DMS 273 (cell line): Measurements from ENCODE around the gene MLLT10.

Experiments used
- DNase-seq: peaks from one replicate; lab custom pipeline; 2025; ENCODE audit not compliant: unreplicated experiment; lab: John Stamatoyannopoulos, UW

MLLT10 gene

GRCh38 chr10:21533467-21534279 is at the start of gene MLLT10:
TSS of gene MLLT10 (plus strand) at chr10:21534232. CDS start at chr10:21534645, 413 bp downstream.
- DNase-seq = peak; percentile 98

GRCh38 chr10:21487416-21488180 is 46.4 kb upstream of the MLLT10 start:
- DNase-seq = no peak

DNA sequence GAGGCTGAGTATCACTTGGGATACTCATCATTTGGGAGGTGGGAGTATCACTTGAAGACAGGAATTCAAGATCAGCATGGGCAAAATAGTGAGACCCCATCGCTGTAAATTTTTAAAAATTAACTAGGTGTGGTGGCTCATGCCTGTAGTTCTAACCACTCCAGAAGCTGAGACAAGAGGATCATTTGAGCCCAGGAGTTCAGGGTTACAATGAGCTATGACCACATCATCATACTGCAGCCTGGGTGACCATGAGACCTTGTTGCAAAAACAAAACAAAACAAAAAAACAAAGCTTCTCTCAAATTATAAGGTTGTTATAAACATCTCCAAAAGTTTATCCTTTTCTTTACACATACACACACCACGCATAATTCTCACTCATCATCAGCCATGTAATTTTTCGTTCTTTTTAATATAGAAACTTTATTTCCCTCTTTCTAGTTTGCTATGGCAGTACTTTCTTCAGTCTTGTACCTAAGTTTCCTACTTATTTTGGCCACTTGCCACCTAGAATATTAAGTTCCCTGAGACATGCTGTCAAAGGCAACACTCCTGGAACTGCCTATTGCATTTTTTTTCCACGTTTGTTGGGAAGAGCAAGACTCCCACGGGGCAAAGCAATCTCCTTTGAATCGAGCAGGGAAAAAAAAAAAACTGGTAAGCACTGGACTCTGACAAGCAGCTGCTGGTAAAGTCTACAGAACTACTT is 45.6 kb upstream of the MLLT10 start:
- peak; percentile 31 for DNase-seq

DNA sequence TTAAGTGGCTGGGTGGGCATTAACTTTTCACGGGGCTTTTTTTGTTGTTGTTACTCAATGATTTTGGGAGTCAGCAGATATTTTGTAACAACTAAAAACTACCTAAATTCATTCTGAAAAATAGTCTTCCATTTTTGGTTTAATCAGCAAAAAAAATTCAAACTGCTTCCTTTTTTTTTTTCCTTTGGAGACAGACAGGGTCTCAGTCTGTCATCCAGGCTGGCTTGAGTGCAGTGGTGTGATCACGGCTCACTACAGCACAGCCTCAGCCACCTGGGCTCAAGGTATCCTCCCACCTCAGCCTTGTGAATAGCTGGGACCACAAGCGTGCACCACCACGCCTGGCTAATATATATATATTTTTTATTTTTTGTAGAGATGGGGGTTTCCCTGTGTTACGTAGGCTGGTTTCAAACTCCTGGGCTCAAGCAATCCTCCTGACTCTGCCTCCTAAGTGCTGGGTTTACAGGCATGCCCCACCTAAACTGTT is 45.0 kb upstream of the MLLT10 start:
- DNase-seq = no peak

GRCh38 chr10:21490028-21490710 is 43.9 kb upstream of the MLLT10 start:
- no peak for DNase-seq

- DNase-seq = no peak
Measured at GRCh38 chr10:21490711-21491105, 43.3 kb upstream of the MLLT10 start.

DNA sequence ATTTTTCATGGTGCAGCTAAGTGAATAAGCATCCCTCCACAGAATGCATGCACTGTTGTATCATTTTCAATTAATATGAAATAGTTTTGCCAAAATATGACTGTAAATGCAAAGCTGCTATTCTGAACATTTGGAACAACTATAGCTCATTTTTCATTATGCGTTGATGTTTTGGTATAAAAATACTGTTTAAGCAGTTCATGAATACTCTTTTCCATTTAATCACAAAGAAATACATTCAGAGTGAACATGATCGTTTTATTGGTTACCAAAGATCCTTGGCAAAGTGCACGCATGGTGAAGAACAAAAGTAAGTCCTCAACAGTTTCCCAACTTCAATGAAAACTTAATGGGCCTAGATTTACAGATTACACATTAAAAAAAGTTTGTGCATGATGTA is 41.6 kb upstream of the MLLT10 start:
- no peak for DNase-seq

- no peak for DNase-seq
Measured at GRCh38 chr10:21493784-21494183, 40.2 kb upstream of the MLLT10 start.

- peak; percentile 34 for DNase-seq
Measured at GRCh38 chr10:21494191-21495001, 39.6 kb upstream of the MLLT10 start.

- DNase-seq = peak; percentile 34
Measured at GRCh38 chr10:21495002-21495751, 38.9 kb upstream of the MLLT10 start.

DNA sequence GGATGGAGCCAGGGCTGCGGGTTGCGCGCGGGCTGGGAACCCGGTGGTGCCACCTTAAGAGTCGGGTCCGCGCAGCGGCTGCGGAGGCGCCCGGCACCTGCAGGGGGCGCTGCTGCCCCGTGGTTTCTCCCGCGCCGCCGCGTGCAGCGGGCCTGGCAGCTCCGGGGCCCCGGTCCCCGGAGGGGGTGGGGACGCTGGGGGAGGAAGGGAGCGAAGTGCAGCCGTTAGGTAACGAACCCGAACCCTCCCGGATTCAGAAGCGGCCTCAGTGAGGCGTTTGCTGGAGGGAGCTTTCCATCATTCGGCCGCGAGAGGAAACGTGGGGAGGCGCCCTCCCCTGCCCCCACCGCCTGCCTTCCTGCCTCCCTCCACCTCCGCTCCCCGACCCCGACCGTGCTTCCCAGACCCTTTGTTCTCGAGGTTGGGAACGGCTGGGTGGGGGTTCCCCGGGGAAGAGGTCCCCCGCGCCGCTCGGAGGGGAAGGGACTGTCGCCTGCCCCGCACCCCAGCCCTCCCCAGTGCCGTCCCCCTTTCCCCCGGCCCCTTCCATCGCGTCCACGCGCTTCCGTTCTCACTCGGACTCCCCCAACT is 38.2 kb upstream of the MLLT10 start:
- DNase-seq = peak; percentile 92

GRCh38 chr10:21496343-21497176 is 37.5 kb upstream of the MLLT10 start:
- DNase-seq = peak; percentile 70

DNA sequence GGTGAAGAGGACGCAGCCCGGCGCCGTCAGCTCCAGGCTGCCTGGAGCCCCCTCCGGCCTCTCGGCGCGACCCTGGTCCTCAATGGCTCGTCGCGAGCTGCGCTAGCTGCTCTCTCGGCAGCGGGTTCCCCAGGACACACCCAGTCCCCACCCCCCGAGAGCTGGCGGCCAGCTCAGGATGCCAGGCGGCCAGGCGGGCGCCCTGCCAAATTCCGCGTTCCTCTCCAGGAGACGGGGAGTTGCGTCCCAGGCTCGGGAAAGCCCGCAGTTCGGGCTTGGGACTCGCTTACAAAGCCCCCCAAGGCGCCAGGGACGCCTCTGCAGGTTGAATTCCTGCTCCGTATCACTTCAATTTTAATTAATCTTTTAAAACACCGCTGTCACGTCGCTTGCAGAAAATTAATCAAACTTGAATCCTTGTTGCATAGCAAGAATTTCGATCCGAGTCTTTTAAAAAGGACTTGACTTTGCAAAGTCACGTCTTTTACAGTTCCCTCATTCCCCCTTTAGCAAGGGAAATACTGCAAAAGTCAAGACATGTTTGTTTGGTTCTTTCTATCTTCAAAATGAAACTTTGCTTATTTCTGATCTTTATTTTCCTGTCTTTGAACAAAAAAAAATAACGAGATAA is 36.7 kb upstream of the MLLT10 start:
- peak; percentile 93 for DNase-seq

DNA sequence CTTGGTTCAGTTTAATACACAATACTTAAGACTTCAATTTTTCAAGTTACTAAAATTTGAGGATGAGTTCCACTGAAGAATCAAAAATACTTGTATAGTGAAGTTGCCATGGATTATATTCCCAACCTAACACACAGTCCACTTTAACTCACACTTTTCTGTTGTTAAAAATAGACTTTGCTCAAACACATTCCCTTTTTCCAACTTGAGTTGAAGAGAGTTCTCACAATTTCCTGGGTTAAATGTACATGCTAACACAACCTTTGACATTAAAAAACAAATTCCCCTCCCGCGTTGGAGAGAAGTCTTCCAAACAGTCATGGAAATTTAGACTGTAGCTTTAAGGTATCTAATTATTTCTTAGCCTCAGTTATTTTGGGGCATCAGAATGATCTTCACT is 35.7 kb upstream of the MLLT10 start:
- no peak for DNase-seq

DNA sequence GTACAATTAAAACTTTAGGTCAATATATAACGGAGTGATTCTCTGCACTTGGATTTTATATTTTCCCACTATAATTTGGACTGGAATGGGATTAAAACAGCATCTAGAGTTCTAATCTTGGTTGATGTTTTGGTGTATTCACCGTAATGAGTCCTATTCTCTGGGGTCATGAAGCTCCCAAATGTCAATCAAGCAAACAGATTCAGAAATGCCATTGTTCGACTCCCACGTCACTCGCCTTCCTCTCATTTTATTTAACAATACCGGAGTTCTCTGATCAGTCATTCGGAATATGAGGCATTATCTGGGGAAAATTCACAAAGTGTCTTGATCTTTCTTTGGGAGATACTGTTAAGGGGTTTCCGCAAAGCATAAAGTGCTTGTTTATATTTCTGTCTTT is 35.0 kb upstream of the MLLT10 start:
- DNase-seq = no peak

DNA sequence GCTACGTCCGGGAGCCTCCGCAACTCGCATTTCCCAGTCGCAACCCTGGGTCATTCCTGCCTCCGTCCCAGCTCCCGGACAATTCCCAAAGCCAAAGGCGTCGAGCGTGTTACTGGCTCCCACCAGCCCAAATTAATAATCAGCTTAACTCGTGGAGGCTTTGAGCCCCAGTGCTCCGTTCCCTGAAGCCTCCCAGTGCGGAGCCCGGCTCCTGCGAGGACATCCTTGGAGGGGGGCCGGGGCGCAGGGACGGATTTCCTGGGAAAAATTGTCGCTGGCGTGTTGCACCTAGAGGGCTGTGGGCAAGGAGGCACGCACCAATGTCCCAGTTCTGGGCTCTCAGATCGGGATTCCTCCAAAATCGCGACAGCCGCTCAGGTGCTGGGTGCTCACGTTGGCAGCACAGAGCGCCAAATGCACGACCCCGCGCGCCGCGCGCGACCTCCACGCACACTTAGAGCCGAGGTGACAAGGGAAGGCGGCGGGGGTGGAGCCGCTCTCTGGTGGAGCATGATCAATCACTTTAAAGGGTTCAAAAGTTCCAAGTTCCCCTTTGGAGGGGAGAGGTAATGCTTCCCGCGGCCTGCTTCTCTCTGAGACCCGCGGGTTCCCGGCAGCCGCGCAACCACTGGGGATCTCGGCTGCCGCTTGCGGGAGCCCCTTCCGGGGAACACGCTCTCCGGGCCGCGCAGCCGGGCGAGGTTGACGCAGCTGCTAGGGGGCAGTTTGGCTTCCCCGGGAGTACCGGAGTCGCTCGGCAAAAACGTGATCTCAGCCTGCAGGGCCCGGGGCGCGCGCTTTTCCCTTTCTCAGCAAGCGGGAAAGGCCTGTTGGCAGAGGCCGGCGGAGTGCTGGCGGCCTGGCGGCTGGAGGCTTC is 34.1 kb upstream of the MLLT10 start:
- DNase-seq = no peak

DNA sequence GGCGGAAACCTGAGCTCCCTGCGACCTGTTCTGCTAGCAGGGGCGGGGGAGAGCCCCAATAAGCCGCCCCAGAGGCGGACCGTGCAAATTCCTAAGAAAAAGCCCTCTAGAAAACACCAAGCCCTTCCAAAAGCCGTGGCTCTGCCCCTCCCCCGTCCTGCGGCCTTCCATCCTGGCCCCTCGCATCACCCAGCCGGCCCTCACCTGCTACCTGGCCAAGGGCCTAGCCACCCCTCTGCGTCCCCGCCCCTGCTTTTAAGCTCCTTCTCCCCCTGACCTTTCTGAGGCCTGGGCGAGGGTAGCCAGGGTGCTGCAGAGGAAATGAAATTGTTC is 33.5 kb upstream of the MLLT10 start:
- DNase-seq = no peak
